ENCODE data around the gene PLSCR2.

- TF ChIP-seq, protein P1, sequence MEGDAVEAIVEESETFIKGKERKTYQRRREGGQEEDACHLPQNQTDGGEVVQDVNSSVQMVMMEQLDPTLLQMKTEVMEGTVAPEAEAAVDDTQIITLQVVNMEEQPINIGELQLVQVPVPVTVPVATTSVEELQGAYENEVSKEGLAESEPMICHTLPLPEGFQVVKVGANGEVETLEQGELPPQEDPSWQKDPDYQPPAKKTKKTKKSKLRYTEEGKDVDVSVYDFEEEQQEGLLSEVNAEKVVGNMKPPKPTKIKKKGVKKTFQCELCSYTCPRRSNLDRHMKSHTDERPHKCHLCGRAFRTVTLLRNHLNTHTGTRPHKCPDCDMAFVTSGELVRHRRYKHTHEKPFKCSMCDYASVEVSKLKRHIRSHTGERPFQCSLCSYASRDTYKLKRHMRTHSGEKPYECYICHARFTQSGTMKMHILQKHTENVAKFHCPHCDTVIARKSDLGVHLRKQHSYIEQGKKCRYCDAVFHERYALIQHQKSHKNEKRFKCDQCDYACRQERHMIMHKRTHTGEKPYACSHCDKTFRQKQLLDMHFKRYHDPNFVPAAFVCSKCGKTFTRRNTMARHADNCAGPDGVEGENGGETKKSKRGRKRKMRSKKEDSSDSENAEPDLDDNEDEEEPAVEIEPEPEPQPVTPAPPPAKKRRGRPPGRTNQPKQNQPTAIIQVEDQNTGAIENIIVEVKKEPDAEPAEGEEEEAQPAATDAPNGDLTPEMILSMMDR (IDR thresholded peaks at IDR 0.05) = no peak
- no peak for TF ChIP-seq POLR2A (IDR thresholded peaks at IDR 0.05)
Observed at GRCh38 chr3:146403792-146404191, 65.6 kb downstream of the PLSCR2 start.

All from right lobe of liver (tissue), 4 donors.